Kidney epithelial cell (primary cell): ENCODE results near the gene LMO4. TPM values are rescaled to one million over a fixed set of nuclear protein-coding genes. Genes with fewer than 3 reads are reported as not detected.

Source experiments
- DNase-seq: peaks from one replicate; pipeline ENCODE4 v3.0.0-alpha.2; 2010; ENCODE audit warnings: low read depth
- H3K27me3 ChIP-seq: 2 replicates; pipeline ENCODE4 v1.6.0; 2011; ENCODE audit warnings: low read length; ENCODE audit not compliant: control insufficient read depth, insufficient read depth
- H3K36me3 ChIP-seq: 2 replicates; pipeline ENCODE4 v1.5.1; 2011; ENCODE audit warnings: low read length; ENCODE audit not compliant: control insufficient read depth, insufficient read depth
- H3K4me3 ChIP-seq: 2 replicates; pipeline ENCODE4 v1.5.1; 2011; ENCODE audit warnings: low read depth, mild to moderate bottlenecking, control low read depth, low read length
- CTCF ChIP-seq: IDR thresholded peaks from 2 replicates; pipeline ENCODE4 v1.5.1; 2011; ENCODE audit warnings: mild to moderate bottlenecking, moderate library complexity, low read length, control low read depth, inconsistent platforms; ENCODE audit not compliant: insufficient read depth, poor library complexity, severe bottlenecking
- total RNA-seq: library from RNA; depleted of rRNA; stranded (reverse); fragments of >200 nt; gene quantifications from 2 replicates; pipeline ENCODE4 v1.2.3, GENCODE V29; 2015

LMO4 gene
- total RNA-seq, 1 donor from 2014 or later: 38.7 TPM

DNA sequence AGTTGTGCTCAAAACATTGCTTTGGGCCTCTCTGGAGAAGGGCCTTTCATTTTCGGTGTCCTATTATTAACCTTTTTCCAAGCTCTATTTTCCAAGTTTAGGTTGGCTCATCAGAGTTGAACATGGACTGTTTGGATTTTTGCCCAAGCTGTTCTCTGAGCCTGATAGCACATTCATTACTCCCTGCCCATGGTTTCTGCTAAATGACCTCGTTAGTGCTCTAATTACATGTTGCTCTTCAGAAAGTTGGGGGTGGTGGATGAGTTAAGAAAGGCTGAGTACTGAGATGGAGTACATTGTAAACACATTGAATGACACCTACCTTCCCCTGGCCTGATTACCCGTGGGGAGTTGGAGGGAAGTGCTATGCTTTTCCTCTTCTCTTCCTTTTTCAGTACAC, 38.9 kb downstream of the LMO4 start:
- no peak for TF ChIP-seq CTCF
- DNase-seq: no peak
- H3K27me3 ChIP-seq: no peaks in the 10 kb centered on the region
- no peak overlapping the region for H3K4me3 ChIP-seq
- no peaks in the 10 kb centered on the region for H3K36me3 ChIP-seq

GRCh38 chr1:87368907-87369306, 40.2 kb downstream of the LMO4 start:
- no peaks in the 10 kb centered on the region for H3K36me3 ChIP-seq
- no peak overlapping the region for H3K4me3 ChIP-seq
- H3K27me3 ChIP-seq: no peaks in the 10 kb centered on the region
- no peak for TF ChIP-seq CTCF
- DNase-seq: no peak

DNA sequence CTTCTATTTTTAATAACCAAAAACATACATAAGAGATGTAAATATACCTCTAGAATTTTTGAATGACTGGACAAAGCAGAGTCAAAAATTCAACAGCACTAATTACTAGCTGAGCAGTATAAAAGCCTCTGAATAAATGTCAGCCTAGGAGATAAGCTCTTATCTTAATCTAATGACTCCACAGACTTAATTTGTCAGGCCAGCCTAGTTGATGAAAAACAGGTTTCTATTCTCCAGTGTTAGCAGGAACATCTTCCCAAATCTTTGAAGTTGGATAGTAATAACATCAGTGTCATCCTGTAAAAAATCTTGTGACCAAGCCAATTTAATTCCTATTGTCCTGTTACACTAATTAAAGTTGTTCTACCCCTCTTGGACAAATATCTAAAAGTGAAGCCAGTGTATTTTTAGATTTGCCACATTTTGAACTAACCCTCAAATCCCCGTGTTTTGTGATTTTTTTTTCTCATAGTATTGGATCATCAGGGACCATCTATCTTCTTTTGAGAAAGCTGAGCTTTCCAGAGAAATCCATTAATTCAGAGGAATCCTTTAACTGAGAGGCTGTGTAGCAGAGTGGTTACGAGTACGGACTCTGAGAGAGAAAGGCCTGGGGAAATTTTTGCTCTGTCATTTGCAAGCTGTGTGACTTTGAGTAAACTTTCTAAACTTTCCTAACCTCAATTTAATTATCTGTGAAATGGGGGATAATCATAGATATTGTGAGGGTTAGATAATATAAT, 41.2 kb downstream of the LMO4 start:
- H3K4me3 ChIP-seq: no peak overlapping the region
- no peaks in the 10 kb centered on the region for H3K27me3 ChIP-seq
- no peak for DNase-seq
- TF ChIP-seq CTCF: no peak
- H3K36me3 ChIP-seq: no peaks in the 10 kb centered on the region

DNA sequence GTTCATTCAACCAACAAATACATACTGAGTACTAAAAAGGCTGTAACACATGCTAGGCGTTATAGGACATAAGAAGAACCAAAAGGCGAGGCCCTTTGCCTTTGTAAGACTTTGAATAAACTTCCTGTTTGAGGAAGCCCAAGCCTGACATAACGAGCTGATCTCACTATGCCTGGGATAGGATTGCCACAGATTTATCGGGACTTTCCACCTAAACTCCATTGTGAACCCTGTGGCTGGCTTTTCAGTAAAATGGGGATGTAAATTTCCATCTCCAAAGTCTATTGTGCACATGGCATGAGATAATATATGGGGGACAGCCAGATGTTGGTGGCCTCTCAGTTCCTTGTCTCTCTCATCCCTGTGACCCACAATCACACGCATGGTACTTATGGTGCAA, 41.9 kb downstream of the LMO4 start:
- no peak for DNase-seq
- no peak overlapping the region for H3K4me3 ChIP-seq
- H3K36me3 ChIP-seq: no peaks in the 10 kb centered on the region
- H3K27me3 ChIP-seq: no peaks in the 10 kb centered on the region
- no peak for TF ChIP-seq CTCF

DNA sequence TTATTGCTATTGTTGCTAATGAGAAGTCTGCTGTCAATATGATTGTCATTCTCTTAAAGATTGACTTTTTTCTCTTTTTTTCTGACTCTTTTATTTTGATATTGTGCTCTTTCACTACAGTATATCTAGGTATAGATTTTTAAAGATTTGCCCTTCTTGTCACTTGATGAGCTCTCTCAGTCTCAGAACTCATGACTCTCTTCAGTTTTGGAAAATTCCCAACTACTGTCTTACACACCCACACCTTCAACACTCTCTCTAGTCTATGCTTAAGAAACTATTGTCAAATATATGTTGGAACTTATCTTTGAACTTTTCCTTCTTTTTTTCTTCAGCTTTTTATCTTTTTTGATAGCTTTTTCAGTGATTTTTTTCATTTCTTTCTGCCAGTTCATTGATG, 50.6 kb downstream of the LMO4 start:
- Histone ChIP-seq H3K27me3 (no peaks in the 10 kb centered on the region), H3K36me3 (no peaks in the 10 kb centered on the region), H3K4me3 (no peak overlapping the region)
- DNase-seq: no peak
- no peak for TF ChIP-seq CTCF

DNA sequence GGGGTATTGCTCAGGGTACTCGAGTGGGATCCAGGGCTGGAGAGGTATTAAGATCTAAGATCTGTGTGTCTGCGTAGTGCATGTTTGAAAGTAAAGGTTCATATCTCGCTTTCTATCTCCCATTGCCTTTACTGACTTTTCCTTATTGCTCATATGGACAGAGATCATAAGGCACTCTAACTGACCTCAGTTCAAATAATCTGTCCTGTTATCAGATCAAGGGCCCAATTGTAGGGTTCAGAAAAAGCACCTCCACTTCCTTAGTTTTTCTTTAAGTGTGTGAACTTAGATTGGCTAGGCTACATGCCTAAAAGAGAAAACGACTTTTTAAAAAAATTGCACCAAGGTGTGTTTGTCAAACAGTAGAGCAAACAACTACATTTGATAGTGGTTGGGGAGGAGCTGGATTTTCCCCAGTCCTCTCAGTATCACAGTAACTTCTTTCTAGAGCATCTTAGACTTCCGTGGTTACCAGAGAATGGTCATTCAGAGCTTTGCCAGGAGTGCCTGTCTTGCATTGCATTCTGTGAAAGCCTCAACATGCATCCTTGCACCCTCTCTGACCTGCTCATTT, 57.6 kb downstream of the LMO4 start:
- Histone ChIP-seq H3K36me3 (no peaks in the 10 kb centered on the region), H3K27me3 (no peaks in the 10 kb centered on the region), H3K4me3 (no peak overlapping the region)
- TF ChIP-seq CTCF: no peak
- DNase-seq: no peak
